ENCODE data around the gene NRF1. TPM values are rescaled to one million over a fixed set of nuclear protein-coding genes. Genes with fewer than 3 reads are reported as not detected.

The NRF1 gene
- total RNA-seq, 1 donor from 2014 or later: 19.3 TPM

DNA sequence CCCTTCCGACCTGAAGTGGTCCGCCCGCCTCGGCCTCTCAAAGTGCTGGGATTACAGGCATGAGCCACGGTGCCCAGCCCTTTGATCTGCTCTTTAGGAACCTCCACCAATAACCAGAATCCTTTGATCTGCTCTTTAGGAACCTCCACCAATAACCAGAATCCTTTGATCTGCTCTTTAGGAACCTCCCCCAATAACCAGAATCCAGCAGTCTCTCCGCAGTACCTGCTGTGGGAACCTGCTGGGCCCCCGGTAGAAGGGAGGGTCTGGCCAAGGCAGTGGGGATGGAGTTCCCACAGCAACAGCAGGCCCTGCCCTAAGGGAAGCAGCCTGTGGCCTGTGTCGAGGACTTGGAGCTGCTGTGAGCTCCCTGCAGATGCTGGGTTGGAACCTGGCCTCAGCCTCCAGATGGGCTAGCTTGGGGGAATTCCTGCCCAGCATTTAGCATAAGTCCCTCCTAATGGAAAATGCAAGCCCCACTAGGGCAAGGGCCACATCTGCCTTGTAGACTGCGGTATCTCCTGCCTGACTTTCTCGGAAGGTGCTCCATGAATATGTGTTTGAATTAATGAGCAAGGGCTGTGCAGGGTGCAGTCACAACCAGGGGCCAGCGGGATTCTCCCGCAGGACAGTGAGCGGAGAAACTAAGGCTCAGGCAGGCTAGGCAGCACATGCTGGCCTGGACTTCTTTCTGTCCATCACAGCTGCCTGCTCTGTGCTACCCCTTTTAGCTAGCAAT, 175.5 kb downstream of the NRF1 start:
- Histone ChIP-seq H3K27ac (no peak overlapping the region), H3K4me1 (peaks cover 19% of the 10 kb centered on the region), H3K9me3 (no peaks in the 10 kb centered on the region), H3K36me3 (no peaks in the 10 kb centered on the region), H3K4me3 (no peak overlapping the region), H3K27me3 (peaks cover 62% of the 10 kb centered on the region)
- intact Hi-C loops (cut with DNase I): no loop called here
- TF ChIP-seq, protein P1, sequence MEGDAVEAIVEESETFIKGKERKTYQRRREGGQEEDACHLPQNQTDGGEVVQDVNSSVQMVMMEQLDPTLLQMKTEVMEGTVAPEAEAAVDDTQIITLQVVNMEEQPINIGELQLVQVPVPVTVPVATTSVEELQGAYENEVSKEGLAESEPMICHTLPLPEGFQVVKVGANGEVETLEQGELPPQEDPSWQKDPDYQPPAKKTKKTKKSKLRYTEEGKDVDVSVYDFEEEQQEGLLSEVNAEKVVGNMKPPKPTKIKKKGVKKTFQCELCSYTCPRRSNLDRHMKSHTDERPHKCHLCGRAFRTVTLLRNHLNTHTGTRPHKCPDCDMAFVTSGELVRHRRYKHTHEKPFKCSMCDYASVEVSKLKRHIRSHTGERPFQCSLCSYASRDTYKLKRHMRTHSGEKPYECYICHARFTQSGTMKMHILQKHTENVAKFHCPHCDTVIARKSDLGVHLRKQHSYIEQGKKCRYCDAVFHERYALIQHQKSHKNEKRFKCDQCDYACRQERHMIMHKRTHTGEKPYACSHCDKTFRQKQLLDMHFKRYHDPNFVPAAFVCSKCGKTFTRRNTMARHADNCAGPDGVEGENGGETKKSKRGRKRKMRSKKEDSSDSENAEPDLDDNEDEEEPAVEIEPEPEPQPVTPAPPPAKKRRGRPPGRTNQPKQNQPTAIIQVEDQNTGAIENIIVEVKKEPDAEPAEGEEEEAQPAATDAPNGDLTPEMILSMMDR (IDR thresholded peaks at IDR 0.05): no peak
- DNase-seq (no peak), ATAC-seq (no peak)

DNA sequence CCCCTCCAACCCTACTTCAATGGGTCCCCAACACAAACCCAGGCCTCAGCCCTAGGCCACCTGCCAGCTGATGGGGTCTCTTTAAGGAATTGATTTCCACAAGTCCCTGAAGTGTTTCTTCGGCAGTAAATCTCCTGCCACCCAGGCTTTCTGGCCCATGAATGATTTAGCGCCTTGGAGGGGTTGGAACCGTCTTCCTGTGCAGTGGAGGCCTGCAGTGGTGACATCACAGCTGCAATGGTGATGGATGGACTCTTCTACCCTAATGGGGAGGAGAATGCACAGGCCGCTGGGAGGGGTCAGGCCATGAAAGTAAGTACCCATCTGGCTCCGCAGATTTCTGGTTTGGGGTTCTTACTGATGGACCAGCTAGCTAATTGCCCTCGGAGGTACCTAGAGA, 177.5 kb downstream of the NRF1 start:
- no peak for ATAC-seq
- Histone ChIP-seq H3K4me1 (peaks cover 15% of the 10 kb centered on the region), H3K36me3 (no peaks in the 10 kb centered on the region), H3K27ac (no peak overlapping the region), H3K4me3 (no peak overlapping the region), H3K9me3 (no peaks in the 10 kb centered on the region), H3K27me3 (peaks cover 42% of the 10 kb centered on the region)
- intact Hi-C loops (cut with DNase I): no loop called here
- DNase-seq: no peak
- TF ChIP-seq, protein P1 (IDR thresholded peaks at IDR 0.05): no peak

DNA sequence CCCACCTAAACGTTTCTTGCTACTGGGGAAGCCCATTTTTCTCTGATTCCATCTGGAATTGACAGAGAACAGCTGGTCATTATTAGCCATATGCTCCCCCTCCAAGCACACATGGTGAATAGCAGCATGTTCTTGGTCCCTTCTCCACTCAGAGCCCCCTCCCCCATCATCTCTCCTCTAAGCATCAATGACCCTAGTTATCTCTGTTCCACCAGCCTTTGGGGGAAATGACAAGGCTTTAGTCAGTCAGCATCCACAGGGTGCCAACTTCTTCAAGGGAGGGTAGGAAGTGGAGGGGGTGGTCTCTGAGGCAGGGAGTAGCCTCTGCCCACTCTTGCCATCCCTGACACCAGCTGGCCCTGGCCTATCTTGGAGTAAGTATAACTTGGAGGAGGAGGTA, 178.1 kb downstream of the NRF1 start:
- TF ChIP-seq, protein P1 (IDR thresholded peaks at IDR 0.05): no peak
- Histone ChIP-seq H3K36me3 (no peaks in the 10 kb centered on the region), H3K9me3 (no peaks in the 10 kb centered on the region), H3K27me3 (peaks cover 36% of the 10 kb centered on the region), H3K4me1 (peaks cover 9% of the 10 kb centered on the region), H3K4me3 (no peak overlapping the region), H3K27ac (no peak overlapping the region)
- ATAC-seq: no peak
- DNase-seq: no peak
- intact Hi-C loops (cut with DNase I): no loop called here

DNA sequence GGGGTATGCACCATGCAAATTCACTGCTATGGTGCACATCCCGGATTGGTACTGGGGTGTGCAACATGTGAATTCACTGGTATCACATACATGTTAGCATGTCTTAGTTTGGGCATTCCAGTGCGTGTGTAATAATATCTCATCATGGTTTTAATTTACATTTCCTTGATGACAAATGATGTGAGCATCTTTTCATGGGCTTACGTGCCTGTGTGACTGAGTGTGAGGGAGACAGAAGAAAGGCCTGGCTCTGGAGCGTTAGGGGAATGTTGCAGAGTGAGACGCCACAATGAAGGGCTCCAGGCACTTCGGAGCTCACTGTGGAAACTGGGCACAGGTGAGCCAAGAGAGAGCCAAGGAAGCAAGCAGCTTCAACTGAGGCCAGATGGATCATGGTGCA, 178.6 kb downstream of the NRF1 start:
- TF ChIP-seq, protein P1 (IDR thresholded peaks at IDR 0.05): no peak
- H3K36me3 ChIP-seq: no peaks in the 10 kb centered on the region
- intact Hi-C loops (cut with DNase I): no loop called here
- H3K4me1 ChIP-seq: peaks cover 5% of the 10 kb centered on the region
- H3K9me3 ChIP-seq: no peaks in the 10 kb centered on the region
- ATAC-seq (no peak), DNase-seq (no peak)
- no peak overlapping the region for H3K4me3 ChIP-seq
- H3K27ac ChIP-seq: no peak overlapping the region
- peaks cover 31% of the 10 kb centered on the region for H3K27me3 ChIP-seq

DNA sequence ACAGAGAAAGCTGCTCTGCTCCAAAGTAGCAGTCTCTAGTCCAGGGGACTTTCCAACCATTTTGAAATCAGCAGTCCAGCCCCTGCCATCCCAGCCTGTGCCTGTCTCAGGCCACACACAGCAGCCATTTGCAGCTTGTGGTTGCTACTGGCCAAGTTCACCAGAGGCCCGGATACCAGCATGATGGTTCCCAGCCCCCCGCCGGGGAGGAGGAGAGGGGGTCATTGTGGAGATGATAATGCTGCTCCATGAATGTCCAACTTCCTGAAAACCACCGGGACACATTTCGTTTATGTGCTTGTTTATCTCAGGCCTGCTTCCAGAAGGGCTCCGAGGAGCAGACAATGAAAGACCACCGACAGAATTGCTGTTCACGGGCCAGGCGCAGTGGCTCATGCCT, 181.2 kb downstream of the NRF1 start:
- intact Hi-C loops (cut with DNase I): no loop called here

More for the DNA sequence above, 181.2 kb downstream of the NRF1 start:
- no peak overlapping the region for H3K27ac ChIP-seq
- no peaks in the 10 kb centered on the region for H3K9me3 ChIP-seq
- H3K27me3 ChIP-seq: peaks cover 5% of the 10 kb centered on the region
- TF ChIP-seq, protein P1 (IDR thresholded peaks at IDR 0.05): no peak
- H3K4me3 ChIP-seq: no peak overlapping the region
- H3K4me1 ChIP-seq: no peaks in the 10 kb centered on the region
- H3K36me3 ChIP-seq: no peaks in the 10 kb centered on the region
- ATAC-seq: no peak
- DNase-seq: no peak
